Suprapubic skin (tissue), 3 donors: Measurements from ENCODE around the gene DCTD.

ENCODE experiments used
- CTCF ChIP-seq, 2 donors: fragments of 200-600 bp in 1 of 2; fragments of 450-650 bp in 1 of 2; sonication (generic) in 1 of 2; IDR thresholded peaks; one replicate each; pipeline ENCODE4 v1.5.1; 2016 to 2019; ENCODE audit warnings: antibody characterized with exemption in 2 of 2, mild to moderate bottlenecking in 1 of 2, moderate library complexity in 1 of 2
- POLR2AphosphoS5 ChIP-seq, 3 donors: sonication (generic); formaldehyde crosslinking; IDR thresholded peaks; one replicate each; pipeline ENCODE4 v1.6.1; 2017; ENCODE audit warnings: antibody characterized with exemption in 3 of 3

- TF ChIP-seq CTCF (IDR thresholded peaks at IDR 0.05) = no peak
- no peak for TF ChIP-seq POLR2AphosphoS5 (IDR thresholded peaks at IDR 0.05)
Measured at GRCh38 chr4:182894681-182895275, 22.4 kb downstream of the DCTD start.
